Mesothelial cell of epicardium (in vitro differentiated cells): ENCODE measurements around the gene ADIPOQ. TPM values are rescaled to one million over a fixed set of nuclear protein-coding genes. Genes with fewer than 3 reads are reported as not detected.
"Not testable (repeated sequence)": the region's sequence is repeated elsewhere in the genome, so short reads cannot be mapped to it uniquely, and the experiment has no call there.

Source experiments
- DNase-seq, 2 experiments: peaks; one replicate each; pipeline ENCODE4 v3.0.0; 2021; ENCODE audit warnings: low spot score in 2 of 2; ENCODE audit not compliant: unreplicated experiment in 2 of 2
- H3K27ac Mint-ChIP-seq: 2 replicates; pipeline ENCODE4 v1.8.0; 2021; ENCODE audit warnings: mixed read lengths
- H3K27me3 Mint-ChIP-seq: 2 replicates; pipeline ENCODE4 v1.8.0; 2021; ENCODE audit warnings: low read depth, mixed read lengths
- H3K36me3 Mint-ChIP-seq: 2 replicates; pipeline ENCODE4 v1.8.0; 2021; ENCODE audit warnings: mixed read lengths
- H3K4me1 Mint-ChIP-seq: 2 replicates; pipeline ENCODE4 v1.8.0; 2021; ENCODE audit warnings: mixed read lengths
- H3K4me3 Mint-ChIP-seq: 2 replicates; pipeline ENCODE4 v1.8.0; 2021; ENCODE audit warnings: mild to moderate bottlenecking, moderate library complexity, mixed read lengths
- H3K9me3 Mint-ChIP-seq: 2 replicates; pipeline ENCODE4 v1.8.0; 2021; ENCODE audit warnings: mixed read lengths
- total RNA-seq: library from RNA; stranded (reverse); gene quantifications from 3 replicates; pipeline ENCODE4 v1.2.1, GENCODE V29; 2021
- TF ChIP-seq, protein P1 (sequence below): fragments of 200-600 bp; sonication (generic); IDR thresholded peaks from one replicate; pipeline ENCODE4 v1.5.0; 2021; ENCODE audit warnings: antibody characterized with exemption; ENCODE audit not compliant: unreplicated experiment

Gene ADIPOQ
- total RNA-seq, 1 donor from 2014 or later: not detected

DNA sequence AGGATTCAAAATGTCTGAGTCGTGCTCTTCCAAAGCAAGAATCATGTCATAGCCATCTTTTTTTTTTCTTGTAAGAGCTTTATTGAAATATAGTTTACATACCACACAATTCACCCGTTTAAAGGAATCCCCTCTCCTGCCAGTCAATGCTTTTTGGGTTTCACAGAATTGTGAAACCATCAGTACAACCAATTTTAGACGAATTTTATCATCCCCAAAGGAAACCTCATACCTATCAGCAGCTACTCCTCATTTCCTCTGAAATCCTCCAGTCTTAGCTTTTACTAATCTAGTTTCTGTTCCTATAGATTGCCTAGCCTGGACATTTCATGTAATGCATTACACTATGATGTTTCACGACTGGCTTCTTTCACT, 39.6 kb downstream of the ADIPOQ start:
- Mint-ChIP-seq H3K27me3 (no peaks in the 10 kb centered on the region), H3K36me3 (no peaks in the 10 kb centered on the region), H3K4me3 (no peak overlapping the region), H3K9me3 (peaks cover 3% of the 10 kb centered on the region), H3K4me1 (peaks cover 12% of the 10 kb centered on the region), H3K27ac (no peak overlapping the region)
- TF ChIP-seq, protein P1, sequence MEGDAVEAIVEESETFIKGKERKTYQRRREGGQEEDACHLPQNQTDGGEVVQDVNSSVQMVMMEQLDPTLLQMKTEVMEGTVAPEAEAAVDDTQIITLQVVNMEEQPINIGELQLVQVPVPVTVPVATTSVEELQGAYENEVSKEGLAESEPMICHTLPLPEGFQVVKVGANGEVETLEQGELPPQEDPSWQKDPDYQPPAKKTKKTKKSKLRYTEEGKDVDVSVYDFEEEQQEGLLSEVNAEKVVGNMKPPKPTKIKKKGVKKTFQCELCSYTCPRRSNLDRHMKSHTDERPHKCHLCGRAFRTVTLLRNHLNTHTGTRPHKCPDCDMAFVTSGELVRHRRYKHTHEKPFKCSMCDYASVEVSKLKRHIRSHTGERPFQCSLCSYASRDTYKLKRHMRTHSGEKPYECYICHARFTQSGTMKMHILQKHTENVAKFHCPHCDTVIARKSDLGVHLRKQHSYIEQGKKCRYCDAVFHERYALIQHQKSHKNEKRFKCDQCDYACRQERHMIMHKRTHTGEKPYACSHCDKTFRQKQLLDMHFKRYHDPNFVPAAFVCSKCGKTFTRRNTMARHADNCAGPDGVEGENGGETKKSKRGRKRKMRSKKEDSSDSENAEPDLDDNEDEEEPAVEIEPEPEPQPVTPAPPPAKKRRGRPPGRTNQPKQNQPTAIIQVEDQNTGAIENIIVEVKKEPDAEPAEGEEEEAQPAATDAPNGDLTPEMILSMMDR: no peak
- no peak for DNase-seq

- Mint-ChIP-seq H3K4me3 (no peak overlapping the region), H3K4me1 (peaks cover 16% of the 10 kb centered on the region), H3K27me3 (no peaks in the 10 kb centered on the region), H3K27ac (no peak overlapping the region), H3K9me3 (no peaks in the 10 kb centered on the region), H3K36me3 (no peaks in the 10 kb centered on the region)
- TF ChIP-seq, protein P1: no peak
- no peak for DNase-seq
These were observed 40.6 kb downstream of the ADIPOQ start for GRCh38 chr3:186882881-186883685.

DNA sequence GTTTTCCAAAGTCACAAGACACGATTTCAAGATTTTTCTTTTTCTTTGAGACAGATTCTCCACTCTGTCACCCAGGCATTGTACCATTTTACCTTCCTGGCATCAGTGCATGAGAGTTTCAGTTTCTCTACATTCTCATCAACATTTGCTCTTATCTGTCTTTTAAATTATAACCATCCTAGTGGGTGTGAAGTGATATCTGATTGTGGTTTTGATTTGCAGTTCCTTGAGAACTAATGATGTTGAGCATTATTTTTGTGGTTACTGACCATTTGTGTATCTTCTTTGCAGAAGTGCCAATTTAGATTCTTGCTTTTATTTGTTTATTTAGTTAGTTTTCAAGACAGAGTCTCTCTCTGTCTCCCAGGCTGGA, 41.2 kb downstream of the ADIPOQ start:
- no peaks in the 10 kb centered on the region for H3K9me3 Mint-ChIP-seq
- H3K27ac Mint-ChIP-seq: no peak overlapping the region
- no peaks in the 10 kb centered on the region for H3K27me3 Mint-ChIP-seq
- no peak overlapping the region for H3K4me3 Mint-ChIP-seq
- TF ChIP-seq, protein P1: no peak
- no peaks in the 10 kb centered on the region for H3K36me3 Mint-ChIP-seq
- no peak for DNase-seq
- peaks cover 20% of the 10 kb centered on the region for H3K4me1 Mint-ChIP-seq

DNA sequence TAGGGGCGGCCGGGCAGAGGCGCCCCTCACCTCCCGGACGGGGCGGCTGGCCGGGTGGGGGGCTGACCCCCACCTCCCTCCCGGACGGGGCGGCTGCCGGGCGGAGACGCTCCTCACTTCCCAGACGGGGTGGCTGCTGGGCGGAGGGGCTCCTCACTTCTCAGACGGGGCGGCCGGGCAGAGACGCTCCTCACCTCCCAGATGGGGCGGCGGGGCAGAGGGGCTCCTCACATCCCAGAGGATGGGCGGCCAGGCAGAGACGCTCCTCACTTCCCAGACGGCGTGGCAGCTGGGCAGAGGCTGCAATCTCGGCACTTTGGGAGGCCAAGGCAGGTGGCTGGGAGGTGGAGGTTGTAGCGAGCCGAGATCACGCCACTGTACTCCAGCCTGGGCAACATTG, 42.4 kb downstream of the ADIPOQ start:
- DNase-seq, H3K9me3 Mint-ChIP-seq, H3K27ac Mint-ChIP-seq, H3K36me3 Mint-ChIP-seq, H3K27me3 Mint-ChIP-seq, H3K4me3 Mint-ChIP-seq: not testable (repeated sequence)
- peaks cover 28% of the 10 kb centered on the region for H3K4me1 Mint-ChIP-seq

- TF ChIP-seq, protein P1: no peak
- H3K27ac Mint-ChIP-seq: peak overlapping the region; percentile 13
- H3K27me3 Mint-ChIP-seq: no peaks in the 10 kb centered on the region
- H3K4me3 Mint-ChIP-seq: no peak overlapping the region
- peaks cover 28% of the 10 kb centered on the region for H3K4me1 Mint-ChIP-seq
- no peaks in the 10 kb centered on the region for H3K36me3 Mint-ChIP-seq
- H3K9me3 Mint-ChIP-seq: no peaks in the 10 kb centered on the region
- no peak for DNase-seq
These were observed 43.9 kb downstream of the ADIPOQ start for GRCh38 chr3:186886202-186886981.

GRCh38 chr3:186887507-186887938, 45.0 kb downstream of the ADIPOQ start:
- not testable (repeated sequence) for H3K27me3 Mint-ChIP-seq, H3K4me3 Mint-ChIP-seq, DNase-seq, H3K9me3 Mint-ChIP-seq, H3K36me3 Mint-ChIP-seq, H3K27ac Mint-ChIP-seq
- peaks cover 28% of the 10 kb centered on the region for H3K4me1 Mint-ChIP-seq
